ENCODE data around the gene FAM184B.

Gene FAM184B

DNA sequence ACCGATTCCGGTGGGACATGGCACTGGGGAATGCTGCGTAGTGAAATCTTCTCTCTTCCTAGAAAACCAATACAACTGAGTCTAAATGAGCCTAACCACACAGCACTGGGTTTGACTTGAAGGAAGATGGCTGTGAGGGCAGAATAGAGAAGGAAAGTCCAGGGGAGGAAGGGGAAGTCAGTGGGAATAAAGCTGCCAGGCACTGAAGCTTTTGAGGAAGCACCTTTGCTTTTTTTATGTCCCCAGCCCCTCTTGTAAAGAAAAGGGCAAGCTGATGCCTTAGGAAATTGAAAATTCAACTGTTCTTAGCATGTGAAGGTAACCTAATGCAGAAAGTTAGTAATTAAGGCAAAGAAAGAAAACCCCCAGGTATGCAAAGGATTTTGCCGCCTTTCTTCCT, 146.4 kb downstream of the FAM184B start:
- no peak for DNase-seq (ENCODE audit: low spot score)

- no peak for DNase-seq (ENCODE audit: low spot score)
These were observed 147.8 kb downstream of the FAM184B start for GRCh38 chr4:17633600-17633999.

DNA sequence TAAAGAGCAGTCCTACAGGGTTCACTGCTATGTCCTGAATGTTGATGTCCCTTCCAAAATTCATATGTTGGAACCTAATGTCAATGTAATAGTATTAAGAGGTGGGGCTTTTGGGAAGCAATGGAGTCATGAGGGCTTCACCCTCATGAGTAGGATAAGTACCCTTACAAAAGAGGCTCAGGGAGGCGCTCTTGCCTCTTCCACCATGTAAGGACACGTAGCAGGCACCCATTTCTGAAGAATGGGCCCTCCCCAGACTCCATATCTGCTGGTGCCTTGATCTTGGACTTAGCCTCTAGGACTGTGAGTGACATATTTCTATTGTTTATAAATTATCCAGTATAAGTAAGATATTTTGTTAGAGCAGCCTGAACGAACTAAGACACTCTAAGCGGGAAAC, 151.2 kb downstream of the FAM184B start:
- DNase-seq (ENCODE audit: low spot score) = no peak

DNA sequence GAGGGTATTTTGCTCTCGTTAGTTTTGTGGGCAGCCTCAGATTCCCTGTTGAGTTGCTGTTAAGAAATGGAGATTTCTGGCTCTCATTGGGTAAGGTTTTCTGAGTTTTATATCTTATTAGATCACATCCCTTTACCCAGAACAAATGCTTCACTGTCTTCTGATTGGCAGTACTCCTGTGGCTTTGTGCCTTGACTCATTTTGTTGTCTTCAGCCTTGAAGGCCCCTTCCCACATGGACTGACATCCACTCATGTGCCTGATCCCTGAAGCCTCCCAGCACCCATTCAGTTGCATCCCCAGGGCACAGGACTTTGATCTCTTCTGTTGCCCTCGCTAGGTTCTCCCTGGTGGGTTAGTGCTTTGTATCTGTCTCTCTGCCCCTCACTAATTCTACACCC, 156.6 kb downstream of the FAM184B start:
- DNase-seq (ENCODE audit: low spot score) = no peak

GRCh38 chr4:17623451-17624001, 157.9 kb downstream of the FAM184B start:
- no peak for DNase-seq (ENCODE audit: low spot score)

GRCh38 chr4:17619416-17620105, 161.9 kb downstream of the FAM184B start:
- DNase-seq (ENCODE audit: low spot score) = no peak

GRCh38 chr4:17618926-17619325, 162.5 kb downstream of the FAM184B start:
- DNase-seq (ENCODE audit: low spot score) = no peak

- DNase-seq (ENCODE audit: low spot score) = no peak
These were observed 165.1 kb downstream of the FAM184B start for GRCh38 chr4:17616283-17616682.

DNA sequence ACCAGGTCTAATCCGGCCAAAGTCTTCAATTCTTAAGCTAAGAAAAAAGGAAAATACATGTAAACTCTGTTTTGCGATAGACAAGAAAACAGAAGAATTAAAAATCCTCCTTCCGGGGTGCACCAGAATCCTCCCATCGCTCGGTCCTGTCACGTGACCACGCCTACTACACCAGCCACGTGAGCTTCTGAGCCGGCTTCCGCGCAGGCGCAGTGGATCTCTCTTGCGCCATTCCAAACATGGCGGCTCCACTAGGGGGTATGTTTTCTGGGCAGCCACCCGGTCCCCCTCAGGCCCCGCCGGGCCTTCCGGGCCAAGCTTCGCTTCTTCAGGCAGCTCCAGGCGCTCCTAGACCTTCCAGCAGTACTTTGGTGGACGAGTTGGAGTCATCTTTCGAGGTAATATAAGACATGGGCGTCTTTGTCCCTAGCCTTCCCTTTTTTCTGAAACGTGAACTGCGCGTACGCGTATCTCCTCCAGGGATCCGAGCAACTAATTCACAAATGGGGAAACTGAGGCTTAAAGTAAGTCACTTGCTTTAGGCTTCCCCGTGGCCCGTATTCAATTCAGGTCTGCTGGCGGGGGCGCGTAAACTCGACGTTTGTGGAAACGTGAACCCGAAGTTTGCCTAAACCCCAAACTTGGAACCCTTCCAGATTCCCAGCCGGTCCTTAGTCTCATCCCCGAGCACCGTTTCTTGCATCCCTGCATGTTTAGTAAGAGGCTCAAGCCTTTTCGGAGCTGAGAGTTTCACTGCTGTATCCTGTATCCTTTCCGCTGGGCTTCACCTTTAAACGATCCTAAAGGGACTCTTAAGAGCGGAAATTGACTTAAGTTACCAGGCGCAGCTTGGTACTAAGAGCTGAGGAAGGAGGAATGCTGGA, 166.8 kb downstream of the FAM184B start, which contains the start of gene MED28:
Gene MED28 (plus strand): TSS at position 226 of the 884 bp plus-strand sequence. CDS start 14 bp downstream, at position 240.
- DNase-seq (ENCODE audit: low spot score) = peak; percentile 95

- DNase-seq (ENCODE audit: low spot score) = peak; percentile 80
These were observed 167.5 kb downstream of the FAM184B start for GRCh38 chr4:17613761-17614415.

DNA sequence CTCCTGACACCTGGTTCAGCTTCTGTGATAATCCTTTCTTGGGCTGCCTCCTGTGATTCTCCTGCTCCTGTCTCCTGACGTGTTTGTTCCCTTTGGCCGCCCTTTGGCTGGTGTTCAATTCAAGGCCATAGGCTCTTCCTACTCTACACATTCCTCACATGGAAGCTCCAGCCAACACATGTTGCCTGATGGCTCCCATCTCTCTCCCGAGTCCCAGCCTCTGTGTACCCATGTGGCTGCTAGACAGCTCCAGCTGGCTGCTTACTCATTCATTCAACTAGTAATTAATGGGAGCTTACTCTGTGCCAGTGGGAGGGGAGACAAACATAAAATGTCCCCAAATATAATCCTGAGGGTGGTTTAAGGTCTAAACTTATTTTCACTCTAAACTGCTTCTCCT, 176.2 kb downstream of the FAM184B start:
- DNase-seq (ENCODE audit: low spot score) = no peak

- DNase-seq (ENCODE audit: low spot score) = no peak
These were observed 181.6 kb downstream of the FAM184B start for GRCh38 chr4:17599826-17600225.

GRCh38 chr4:17597517-17597916, 183.9 kb downstream of the FAM184B start:
- peak; percentile 34 for DNase-seq (ENCODE audit: low spot score)

DNA sequence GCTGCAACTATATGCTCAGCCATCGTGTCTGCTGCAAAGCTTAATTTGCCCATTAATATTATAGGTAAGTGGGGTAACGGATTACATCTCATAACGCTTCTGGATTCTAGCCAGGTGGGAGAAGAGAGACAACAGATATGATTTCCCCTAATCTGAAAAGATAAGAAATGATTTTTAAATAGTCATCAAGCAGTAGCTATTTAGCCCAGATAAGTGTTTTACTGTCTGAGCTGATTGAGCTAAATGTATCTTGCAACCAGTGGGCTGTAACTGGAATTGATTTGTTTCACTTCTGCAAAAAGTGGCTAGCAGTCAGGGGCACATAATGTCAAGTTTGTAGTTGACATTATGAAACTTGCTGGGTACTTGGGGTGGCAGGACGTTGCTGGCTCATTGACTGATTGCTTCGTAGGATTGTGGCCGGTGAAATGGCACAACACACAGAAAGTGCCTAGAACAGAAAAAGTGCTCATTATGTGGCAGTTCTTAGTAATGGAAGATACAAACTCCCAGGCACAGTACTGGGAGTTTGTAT, 185.9 kb downstream of the FAM184B start:
- no peak for DNase-seq (ENCODE audit: low spot score)

DNA sequence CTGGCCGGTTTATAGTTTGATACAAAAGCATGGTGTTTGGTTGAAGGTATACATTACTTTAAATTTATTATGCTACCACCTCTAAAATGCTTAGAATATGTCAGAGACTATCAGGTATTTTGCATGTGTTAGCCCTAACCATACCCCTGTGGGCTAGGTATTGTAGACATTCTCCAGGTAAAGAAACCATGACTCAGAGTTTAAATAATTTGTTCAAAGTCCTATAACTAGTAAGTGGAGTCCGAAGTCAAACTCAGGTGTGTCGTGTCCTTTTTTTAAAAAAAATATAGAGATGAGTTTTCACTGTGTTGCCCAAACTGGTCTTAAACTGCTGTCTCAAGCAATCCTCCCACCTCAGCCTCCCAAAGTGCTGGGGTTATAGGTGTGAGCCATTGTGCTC, 192.1 kb downstream of the FAM184B start:
- DNase-seq (ENCODE audit: low spot score) = no peak

- no peak for DNase-seq (ENCODE audit: low spot score)
These were observed 194.2 kb downstream of the FAM184B start for GRCh38 chr4:17587094-17587822.

DNA sequence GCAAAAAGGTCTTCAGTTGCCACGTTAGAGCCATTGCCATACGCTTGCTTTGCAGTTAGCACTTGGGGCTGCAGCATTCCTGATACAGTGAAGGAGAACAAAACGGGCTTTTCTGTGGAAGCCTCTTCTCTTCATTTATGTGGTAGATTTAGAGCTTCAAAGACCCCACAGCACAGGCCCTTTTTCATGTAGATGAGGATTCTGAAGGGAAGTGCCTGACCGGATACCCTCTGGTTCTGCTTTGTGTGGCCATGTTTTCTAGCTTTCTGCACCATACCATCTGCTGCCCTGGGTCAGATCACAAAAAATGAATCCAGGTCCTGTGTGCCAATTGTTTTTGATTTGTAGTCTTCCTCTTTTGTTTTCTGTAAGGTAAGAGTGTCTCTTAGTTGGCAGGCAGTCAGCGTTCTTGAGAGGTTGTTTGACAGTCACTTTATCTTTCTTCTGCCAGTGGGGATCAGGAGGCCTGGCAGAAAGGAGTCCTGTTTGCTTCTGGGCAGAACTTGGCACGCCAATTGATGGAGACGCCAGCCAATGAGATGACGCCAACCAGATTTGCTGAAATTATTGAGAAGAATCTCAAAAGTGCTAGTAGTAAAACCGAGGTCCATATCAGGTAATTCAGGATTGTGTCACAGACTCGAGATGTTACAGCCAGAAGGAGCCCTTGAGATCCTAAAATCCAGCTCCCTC, 196.8 kb downstream of the FAM184B start:
- no peak for DNase-seq (ENCODE audit: low spot score)

DNA sequence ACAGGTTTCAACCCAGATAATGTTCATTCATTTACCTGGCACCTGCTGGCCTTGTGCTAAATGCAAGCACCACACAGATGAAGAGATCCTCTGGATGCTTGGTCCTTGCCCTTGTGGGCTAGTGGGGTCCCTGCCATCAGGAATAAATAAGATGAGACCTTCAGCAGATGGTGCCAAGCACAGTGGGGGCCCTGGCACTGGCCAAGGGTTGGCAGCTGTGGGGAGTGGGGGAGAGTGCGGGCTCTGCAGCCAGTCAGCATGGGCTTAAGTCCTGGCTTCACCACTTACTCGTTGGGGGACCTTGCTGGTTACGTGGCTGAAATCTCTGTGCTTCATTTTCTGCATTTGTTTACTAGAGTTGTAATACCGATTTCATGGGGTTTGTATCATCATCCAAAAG, 197.5 kb downstream of the FAM184B start:
- no peak for DNase-seq (ENCODE audit: low spot score)

- no peak for DNase-seq (ENCODE audit: low spot score)
These were observed 198.1 kb downstream of the FAM184B start for GRCh38 chr4:17583276-17583675.

DNA sequence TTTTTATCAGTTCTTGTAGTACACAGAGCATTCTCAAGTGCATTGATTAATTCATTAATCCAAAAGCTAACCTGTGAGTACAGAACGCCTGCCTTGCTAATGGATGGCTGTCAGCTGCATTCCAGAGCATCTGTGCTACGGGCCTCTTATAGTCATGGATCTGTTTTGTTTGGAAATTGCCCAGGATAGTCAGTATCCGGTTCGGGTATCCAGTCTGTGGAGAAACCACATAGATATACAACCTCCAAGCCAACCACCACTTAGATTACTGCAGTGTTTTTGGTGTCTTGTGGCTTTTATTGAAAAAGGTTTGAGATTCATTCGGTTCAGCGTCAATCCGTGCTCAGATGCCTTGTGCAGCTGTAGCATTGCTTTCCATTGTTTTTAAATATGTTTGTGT, 200.5 kb downstream of the FAM184B start:
- DNase-seq (ENCODE audit: low spot score) = no peak
